Peyer's patch (tissue), 4 donors: Measurements from ENCODE around the gene SPRY1.

Experiments
- POLR2A ChIP-seq, 2 donors: fragments of 450-650 bp; IDR thresholded peaks; one replicate each; pipeline ENCODE4 v1.5.1; 2017; ENCODE audit warnings: antibody characterized with exemption in 2 of 2, mild to moderate bottlenecking in 2 of 2, moderate library complexity in 2 of 2
- TF ChIP-seq, protein P1 (sequence below), 6 experiments: fragments of 450-650 bp in 4 of 6; fragments of 200-600 bp in 2 of 6; sonication (generic) in 1 of 6; IDR thresholded peaks; one replicate each; pipeline ENCODE4 v1.5.1; 2017 to 2019; ENCODE audit warnings: antibody characterized with exemption in 6 of 6, mild to moderate bottlenecking in 3 of 6, moderate library complexity in 1 of 6

DNA sequence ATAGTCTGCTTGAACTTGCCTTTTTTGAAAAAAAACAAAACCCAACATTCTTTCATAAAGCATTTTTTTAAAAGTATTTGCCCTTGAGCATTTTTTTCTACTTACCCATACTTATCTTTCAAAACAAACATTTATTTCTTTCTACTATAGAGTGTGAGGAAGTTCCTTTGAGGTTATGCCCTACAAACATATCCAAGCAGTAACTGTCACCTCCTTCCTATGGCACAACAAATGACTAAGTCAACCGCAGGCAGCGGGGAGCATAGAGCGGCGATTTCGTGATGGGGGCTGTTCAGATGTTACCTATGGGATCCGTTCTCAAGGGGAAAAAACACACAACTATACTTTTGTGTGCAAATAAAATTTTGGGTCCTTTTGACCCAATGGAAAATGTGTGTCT, 19.4 kb downstream of the SPRY1 start:
- TF ChIP-seq POLR2A (IDR thresholded peaks at IDR 0.05): no peak
- TF ChIP-seq, protein P1, sequence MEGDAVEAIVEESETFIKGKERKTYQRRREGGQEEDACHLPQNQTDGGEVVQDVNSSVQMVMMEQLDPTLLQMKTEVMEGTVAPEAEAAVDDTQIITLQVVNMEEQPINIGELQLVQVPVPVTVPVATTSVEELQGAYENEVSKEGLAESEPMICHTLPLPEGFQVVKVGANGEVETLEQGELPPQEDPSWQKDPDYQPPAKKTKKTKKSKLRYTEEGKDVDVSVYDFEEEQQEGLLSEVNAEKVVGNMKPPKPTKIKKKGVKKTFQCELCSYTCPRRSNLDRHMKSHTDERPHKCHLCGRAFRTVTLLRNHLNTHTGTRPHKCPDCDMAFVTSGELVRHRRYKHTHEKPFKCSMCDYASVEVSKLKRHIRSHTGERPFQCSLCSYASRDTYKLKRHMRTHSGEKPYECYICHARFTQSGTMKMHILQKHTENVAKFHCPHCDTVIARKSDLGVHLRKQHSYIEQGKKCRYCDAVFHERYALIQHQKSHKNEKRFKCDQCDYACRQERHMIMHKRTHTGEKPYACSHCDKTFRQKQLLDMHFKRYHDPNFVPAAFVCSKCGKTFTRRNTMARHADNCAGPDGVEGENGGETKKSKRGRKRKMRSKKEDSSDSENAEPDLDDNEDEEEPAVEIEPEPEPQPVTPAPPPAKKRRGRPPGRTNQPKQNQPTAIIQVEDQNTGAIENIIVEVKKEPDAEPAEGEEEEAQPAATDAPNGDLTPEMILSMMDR (IDR thresholded peaks at IDR 0.05): no peak
